ENCODE data around the gene ZNF618. TPM values are rescaled to one million over a fixed set of nuclear protein-coding genes. Genes with fewer than 3 reads are reported as not detected.

The ZNF618 gene
- polyA plus RNA-seq, 1 of the 3 experiments (the other 2 are of a cell fraction): 6.2 TPM

- Histone ChIP-seq H3F3A (replicated peaks; ENCODE audit: insufficient read depth) (peaks cover 8% of the 10 kb centered on the region), H3K27me3 (ENCODE audit: insufficient read depth) (peaks cover 8% of the 10 kb centered on the region; the same call in 1 of the 2 replicates), H3K27ac (ENCODE audit: low read depth in 2 of 2, low read length in 1 of 2) (no peak within 1 kb of the TSS), H3K9me2 (no peaks in the 10 kb centered on the region), H2AFZ (ENCODE audit: low read depth) (peak within 1 kb of the TSS; percentile 79; the same call in 1 of the 2 replicates), H3K4me1 (ENCODE audit: control insufficient read depth in 1 of 2, insufficient read depth in 2 of 2, low read depth in 1 of 2, low read length in 1 of 2) (peaks cover 0 to 9% of the 10 kb centered on the region in 2 experiments; a peak in 1 of 4 replicates), H3K4me3 (ENCODE audit: low read depth in 2 of 2, low read length in 1 of 2) (peak within 1 kb of the TSS; percentile 35 to 46; a peak in 3 of 4 replicates), H3K36me3 (replicated peaks in 1 of 2; ENCODE audit: control insufficient read depth in 1 of 2, insufficient read depth in 2 of 2, low read length in 1 of 2) (peaks cover 0 to 3% of the 10 kb centered on the region in 2 experiments), H4K20me1 (ENCODE audit: insufficient read depth) (no peaks in the 10 kb centered on the region), H3K79me2 (ENCODE audit: insufficient read depth) (no peaks in the 10 kb centered on the region), H3K4me2 (peak within 1 kb of the TSS; percentile 89), H3K9me3 (peaks cover 15% of the 10 kb centered on the region; the same call in 1 of the 2 replicates), H3K9ac (no peak within 1 kb of the TSS)
- WGBS (ENCODE audit: low lambda C conversion rate): 43% methylated on average over 22 of the region's 32 CpGs
- TF ChIP-seq MEF2A (IDR thresholded peaks at IDR 0.05; ENCODE audit: borderline replicate concordance, low read depth): no peak
- TF ChIP-seq POLR2AphosphoS5 (IDR thresholded peaks at IDR 0.05; ENCODE audit: low read depth, low read length): no peak
- TF ChIP-seq SIN3A (IDR thresholded peaks at IDR 0.05; ENCODE audit: borderline replicate concordance, low read depth, low read length): no peak
- TF ChIP-seq FOSL2 (IDR thresholded peaks at IDR 0.05; ENCODE audit: borderline replicate concordance, low read depth): no peak
- TF ChIP-seq NFIC (IDR thresholded peaks at IDR 0.05; ENCODE audit: borderline replicate concordance): no peak
- no peak for TF ChIP-seq RFX5 (IDR thresholded peaks at IDR 0.05; ENCODE audit: low read length)
- TF ChIP-seq, protein P1, sequence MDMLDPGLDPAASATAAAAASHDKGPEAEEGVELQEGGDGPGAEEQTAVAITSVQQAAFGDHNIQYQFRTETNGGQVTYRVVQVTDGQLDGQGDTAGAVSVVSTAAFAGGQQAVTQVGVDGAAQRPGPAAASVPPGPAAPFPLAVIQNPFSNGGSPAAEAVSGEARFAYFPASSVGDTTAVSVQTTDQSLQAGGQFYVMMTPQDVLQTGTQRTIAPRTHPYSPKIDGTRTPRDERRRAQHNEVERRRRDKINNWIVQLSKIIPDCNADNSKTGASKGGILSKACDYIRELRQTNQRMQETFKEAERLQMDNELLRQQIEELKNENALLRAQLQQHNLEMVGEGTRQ (IDR thresholded peaks at IDR 0.05; ENCODE audit: borderline replicate concordance, low read depth, low read length): no peak
- no peak for TF ChIP-seq EZH2phosphoT487 (IDR thresholded peaks at IDR 0.05; ENCODE audit: borderline replicate concordance, low read depth)
- no peak for TF ChIP-seq FOXM1 (IDR thresholded peaks at IDR 0.05; ENCODE audit: low read depth)
- TF ChIP-seq ELF1 (IDR thresholded peaks at IDR 0.05): no peak
- TF ChIP-seq MAX (IDR thresholded peaks at IDR 0.05; ENCODE audit: low read depth): no peak
- no peak for TF ChIP-seq RCOR1 (IDR thresholded peaks at IDR 0.05; ENCODE audit: low read length)
- no peak for TF ChIP-seq FOXJ3 (CRISPR knock-in tag; IDR thresholded peaks at IDR 0.05)
- TF ChIP-seq RXRA (IDR thresholded peaks at IDR 0.05; ENCODE audit: borderline replicate concordance, low read depth): no peak
- TF ChIP-seq TAF1 (IDR thresholded peaks at IDR 0.05; ENCODE audit: borderline replicate concordance, low read depth, low read length): no peak
- no peak for TF ChIP-seq EP300 (IDR thresholded peaks at IDR 0.05; ENCODE audit: borderline replicate concordance in 1 of 2, low read depth in 1 of 2, low read length in 1 of 2)
- no peak for DNase-seq
- ChIA-PET CTCF (interaction anchor here (0.8 to 9.1 kb wide), 7 partner anchors 9 to 205 kb away, joined by 3 to 59 read pairs (median 5); no protein-coding TSS in a partner anchor), POLR2A (no interaction called here)
These were observed 223.0 kb downstream of the ZNF618 start, which contains the start of gene KIF12 for GRCh38 chr9:114098936-114099668. Gene KIF12, minus strand, starts transcription at chr9:114099292. Its CDS starts 16 bp downstream, at chr9:114099276.
